ENCODE data around the gene CDK14. TPM values are rescaled to one million over a fixed set of nuclear protein-coding genes. Genes with fewer than 3 reads are reported as not detected.
"Not testable (repeated sequence)": the region's sequence is repeated elsewhere in the genome, so short reads cannot be mapped to it uniquely, and the experiment has no call there.

Gene CDK14
- total RNA-seq, 1 donor from 2014 or later = 79.4 TPM

DNA sequence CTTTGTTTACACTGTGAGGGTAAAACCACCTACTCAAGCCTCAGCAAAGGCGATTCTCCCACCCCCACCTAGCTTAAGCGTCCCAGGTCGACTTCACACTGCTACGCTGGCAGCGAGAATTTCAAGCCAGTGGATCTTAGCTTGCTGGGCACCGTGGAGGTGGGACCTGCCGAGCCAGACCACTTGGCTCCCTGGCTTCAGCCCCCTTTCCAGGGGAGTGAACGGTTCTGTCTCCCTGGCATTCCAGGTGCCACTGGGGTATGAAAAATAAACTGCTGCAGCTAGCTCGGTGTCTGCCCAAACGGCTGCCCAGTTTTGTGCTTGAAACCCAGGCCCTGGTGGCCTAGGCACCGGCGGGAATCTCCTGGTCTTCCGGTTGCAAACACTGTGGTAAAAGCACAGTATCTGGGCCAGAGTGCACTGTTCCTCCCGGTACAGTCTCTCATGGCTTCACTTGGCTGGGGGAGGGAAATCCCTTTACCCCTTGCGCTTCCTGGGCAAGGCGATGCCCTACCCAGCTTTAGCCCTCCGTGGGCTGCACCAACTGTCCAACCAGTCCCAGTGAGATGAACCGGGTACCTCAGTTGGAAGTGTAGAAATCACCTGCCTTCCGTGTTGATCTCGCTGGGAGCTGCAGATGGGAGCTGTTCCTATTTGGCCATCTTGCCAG lies 139.6 kb downstream of the CDK14 start:
- DNase-seq (ENCODE audit: low spot score); ATAC-seq; intact Hi-C loops (cut with DNase I): not testable (repeated sequence)

DNA sequence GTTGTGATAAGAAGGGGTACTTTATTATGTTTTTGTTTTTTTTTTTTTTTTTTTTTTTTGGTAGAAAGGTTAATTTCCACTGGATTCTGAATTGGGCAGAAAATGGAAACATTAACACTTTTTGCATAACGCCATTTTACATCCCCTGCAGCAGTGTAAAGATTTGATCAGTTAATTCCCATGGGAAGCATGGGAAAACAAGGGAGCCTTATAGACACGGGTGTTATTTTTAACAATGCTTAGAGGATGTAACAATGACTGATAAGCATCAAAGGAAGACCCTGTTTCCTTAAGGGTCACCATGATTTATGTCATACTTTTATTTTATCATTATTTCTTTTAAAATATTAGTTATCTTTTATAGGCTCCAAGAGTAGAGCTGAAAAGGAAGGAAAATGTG lies 140.2 kb downstream of the CDK14 start:
- ATAC-seq (no peak), DNase-seq (ENCODE audit: low spot score) (no peak)
- intact Hi-C loops (cut with DNase I) = no loop called here

DNA sequence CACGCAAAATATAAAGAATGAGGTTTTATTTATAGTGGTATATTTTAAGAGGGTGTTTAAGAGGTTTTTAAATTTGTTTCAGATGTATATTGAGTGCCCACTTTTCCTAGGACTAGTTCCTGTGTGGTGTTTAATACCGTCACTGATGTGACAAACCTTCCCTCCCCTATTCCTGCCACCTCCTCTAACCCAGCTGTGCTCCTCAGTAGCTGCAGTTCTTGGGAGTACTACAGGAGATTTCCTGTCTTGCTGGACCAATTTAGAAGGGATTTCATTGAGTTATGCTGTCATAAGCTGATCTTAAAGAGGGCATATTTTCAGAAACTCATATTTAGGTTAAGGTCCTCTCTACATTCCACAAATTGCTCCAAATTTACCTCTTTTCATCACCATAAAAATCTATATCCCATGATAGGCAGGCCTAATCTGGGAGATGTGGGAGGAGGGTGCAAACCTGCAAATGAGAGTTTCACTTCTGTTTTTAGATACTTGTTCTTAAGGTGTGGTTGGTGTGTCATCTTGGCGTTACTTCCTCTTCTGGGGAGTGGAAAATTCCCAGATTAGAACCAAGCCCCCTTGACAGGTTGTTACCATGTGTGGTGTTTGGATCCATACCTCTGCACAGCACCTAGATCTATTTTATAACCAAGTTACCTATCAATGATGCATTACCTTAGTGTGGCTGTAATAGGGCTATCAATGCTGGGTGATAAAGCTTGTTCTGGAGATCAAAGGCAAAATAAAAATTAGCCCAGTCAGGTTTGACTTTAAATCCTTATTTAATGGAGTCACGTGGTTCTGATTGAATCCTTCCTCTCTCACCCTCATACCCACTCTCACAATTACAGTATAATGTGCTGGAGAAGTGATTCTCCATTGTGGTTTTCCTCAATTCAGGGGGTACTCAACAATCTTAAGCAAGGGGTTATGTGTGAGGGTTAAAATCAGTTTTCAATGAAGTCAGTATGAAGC lies 141.1 kb downstream of the CDK14 start:
- ATAC-seq = no peak
- no peak for DNase-seq (ENCODE audit: low spot score)
- intact Hi-C loops (cut with DNase I) = no loop called here

DNA sequence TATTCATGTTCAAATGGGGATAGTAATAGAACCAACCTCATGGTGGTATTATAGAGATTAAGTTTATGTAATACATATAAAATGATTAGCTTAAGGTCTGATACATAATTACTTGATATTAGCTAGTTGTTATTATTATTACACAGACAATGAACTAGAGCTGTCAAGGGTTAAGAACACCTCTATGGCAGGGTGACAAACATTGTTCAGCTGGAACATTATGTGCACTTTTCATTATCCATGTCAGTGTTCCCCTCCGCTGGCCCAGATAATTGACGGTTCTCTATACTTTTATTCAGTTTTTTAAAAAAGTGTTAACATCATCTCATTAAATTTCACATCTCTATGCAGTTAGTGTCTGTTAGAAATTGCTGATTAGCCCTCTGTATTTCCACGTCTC lies 142.1 kb downstream of the CDK14 start:
- ATAC-seq = no peak
- DNase-seq (ENCODE audit: low spot score) = no peak
- intact Hi-C loops (cut with DNase I) = no loop called here

DNA sequence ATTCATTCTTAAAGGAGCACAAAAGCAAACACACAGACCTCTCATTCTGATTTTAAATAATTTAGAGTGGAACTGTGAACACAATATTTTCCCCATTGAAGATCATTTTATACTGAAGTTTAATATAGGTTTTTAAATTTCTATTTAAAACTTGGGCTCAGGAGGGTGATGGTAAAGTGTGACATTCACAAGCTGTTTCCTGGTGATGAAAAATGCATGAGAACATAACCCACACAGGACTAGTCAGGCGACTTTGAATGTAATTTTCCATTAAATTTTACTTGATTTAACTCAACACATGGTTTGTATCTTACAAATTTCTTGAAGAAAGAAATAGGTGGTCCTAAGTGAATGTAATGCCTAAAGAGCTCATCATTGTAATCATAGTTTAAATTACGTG lies 143.6 kb downstream of the CDK14 start:
- intact Hi-C loops (cut with DNase I) = no loop called here
- ATAC-seq = no peak

DNA sequence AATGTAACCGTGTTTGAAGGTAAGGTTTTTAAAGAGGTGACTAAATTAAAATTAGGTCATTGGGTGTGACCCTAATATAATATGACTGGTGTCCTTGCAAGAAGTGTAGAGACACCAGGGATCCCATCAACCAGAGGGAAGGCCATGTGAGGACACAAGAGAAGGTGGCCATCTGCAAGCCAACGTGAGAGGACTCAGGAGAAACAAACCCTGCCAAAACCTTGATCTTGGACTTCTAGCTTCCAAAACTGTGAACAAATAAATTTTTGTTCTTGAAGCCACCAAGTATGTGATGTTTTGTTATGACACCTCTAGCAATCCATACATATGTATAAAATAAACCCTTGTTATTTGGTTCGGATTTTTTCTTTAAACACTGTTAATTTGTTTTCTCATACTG lies 144.3 kb downstream of the CDK14 start:
- ATAC-seq (no peak), DNase-seq (ENCODE audit: low spot score) (no peak)
- intact Hi-C loops (cut with DNase I) = no loop called here

More for the DNA sequence above, 143.6 kb downstream of the CDK14 start:
- no peak for DNase-seq (ENCODE audit: low spot score)

DNA sequence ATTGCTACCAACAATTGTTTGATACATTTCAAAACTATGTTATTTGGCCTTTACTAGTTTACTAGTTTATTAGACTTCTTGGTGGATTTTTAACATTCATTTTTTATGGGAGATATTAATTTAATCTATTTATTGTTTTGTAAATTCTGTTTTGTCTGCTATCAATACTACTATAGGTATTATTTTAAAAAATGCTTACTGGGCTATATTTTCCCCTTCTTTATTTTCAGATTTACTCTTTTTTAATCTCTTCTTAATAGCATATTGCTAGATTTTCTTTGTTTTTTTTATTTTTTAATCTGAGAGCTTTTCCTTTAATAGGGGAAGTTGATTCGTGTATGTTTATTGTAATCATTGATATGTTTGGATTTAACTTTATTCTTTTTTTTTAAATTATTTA lies 147.5 kb downstream of the CDK14 start:
- no peak for DNase-seq (ENCODE audit: low spot score)
- intact Hi-C loops (cut with DNase I) = no loop called here
- no peak for ATAC-seq

DNA sequence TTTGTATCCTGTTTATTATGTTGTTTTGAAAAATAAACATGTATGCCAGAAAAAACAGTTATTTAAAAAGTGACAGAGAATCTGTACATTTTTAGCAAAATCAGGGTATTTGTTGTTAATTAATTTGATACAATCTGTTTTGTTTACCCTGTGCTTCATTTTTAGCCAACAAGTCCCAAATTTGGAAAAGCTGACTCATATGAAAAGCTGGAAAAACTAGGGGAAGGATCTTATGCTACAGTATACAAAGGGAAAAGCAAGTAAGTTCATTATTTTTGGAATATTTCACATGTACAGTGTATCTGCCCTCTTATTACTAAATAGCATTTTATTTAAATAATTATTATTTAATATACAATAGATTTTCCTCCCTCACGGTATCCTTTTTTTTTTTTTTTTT lies 151.4 kb downstream of the CDK14 start:
- no peak for ATAC-seq
- intact Hi-C loops (cut with DNase I) = no loop called here

DNA sequence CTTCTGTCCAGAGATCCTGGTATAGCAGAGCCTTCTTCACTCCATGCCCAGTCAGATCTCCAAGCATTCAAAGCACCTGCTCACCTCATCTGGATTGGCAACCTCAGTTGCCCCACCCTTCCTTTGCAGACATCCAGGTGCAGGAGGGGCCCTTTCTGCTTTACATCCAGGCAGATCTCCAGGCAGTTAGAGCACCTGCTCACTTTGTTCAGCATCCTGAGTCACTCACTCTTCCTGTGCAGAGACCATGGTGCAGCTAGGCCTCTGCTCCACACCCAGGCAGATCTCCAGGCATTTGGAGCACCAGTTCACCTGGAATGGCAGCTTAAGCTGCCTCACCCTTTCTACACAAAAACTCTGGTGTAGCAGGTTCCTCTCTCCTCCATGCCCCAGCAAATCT lies 153.1 kb downstream of the CDK14 start:
- ATAC-seq = no peak
- no peak for DNase-seq (ENCODE audit: low spot score)
- intact Hi-C loops (cut with DNase I) = no loop called here

More for the DNA sequence above, 151.4 kb downstream of the CDK14 start:
- no peak for DNase-seq (ENCODE audit: low spot score)

DNA sequence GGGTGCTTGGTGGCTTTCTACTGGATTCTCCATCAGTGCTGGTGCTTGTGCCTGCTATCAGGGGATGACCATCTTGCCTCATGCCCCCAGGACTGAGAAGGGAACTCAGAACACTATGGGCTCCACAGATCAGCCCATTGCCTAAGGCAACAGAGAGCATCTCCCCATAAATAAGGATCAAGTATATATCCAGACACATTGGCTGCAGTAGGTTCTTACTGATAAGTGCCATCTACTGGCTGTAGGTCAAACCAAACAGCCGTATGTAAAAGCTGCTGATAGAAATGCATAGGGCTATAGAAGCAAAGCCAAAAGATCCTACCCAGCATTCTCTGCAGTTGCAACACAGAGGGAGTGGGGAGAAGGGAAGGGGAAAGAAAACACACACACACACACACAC lies 153.7 kb downstream of the CDK14 start:
- DNase-seq (ENCODE audit: low spot score) (no peak), ATAC-seq (no peak)
- intact Hi-C loops (cut with DNase I) = no loop called here

DNA sequence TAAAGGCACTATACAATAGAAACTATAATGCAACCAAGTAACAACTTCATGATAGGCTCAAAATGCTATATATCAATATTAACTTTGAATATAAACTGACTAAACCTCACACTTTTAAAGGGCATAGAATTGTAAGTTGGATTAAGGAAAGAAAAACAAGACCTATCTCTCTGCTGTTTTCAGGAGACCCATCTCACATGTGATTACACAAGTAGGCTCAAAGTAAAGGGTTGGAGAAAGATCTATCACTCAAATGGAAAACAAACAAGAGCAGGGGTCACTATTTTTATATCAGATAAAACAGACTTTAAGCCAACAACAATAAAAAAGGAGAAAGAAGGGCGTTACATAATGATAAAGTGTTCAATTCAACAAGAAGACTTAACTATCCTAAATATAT lies 155.5 kb downstream of the CDK14 start:
- DNase-seq (ENCODE audit: low spot score) = no peak
- intact Hi-C loops (cut with DNase I) = no loop called here
- no peak for ATAC-seq

DNA sequence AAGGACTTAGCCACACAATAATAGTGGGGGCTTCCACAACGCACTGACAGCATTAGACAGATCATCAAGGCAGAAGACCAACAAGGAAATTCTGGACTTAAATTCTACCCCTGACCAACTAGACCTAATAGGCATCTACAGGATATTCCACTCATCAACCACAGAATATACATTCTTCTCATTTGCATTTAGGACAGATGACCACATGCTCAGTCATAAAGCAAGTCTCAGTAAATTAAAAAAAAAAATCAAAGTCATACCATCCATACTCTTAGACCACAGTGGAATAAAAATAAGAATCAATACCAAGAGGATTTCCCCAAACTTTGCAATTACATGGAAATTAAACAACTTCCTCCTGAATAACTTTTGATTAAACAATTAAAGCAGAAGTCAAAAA lies 155.9 kb downstream of the CDK14 start:
- ATAC-seq (no peak), DNase-seq (ENCODE audit: low spot score) (no peak)
- intact Hi-C loops (cut with DNase I) = no loop called here

DNA sequence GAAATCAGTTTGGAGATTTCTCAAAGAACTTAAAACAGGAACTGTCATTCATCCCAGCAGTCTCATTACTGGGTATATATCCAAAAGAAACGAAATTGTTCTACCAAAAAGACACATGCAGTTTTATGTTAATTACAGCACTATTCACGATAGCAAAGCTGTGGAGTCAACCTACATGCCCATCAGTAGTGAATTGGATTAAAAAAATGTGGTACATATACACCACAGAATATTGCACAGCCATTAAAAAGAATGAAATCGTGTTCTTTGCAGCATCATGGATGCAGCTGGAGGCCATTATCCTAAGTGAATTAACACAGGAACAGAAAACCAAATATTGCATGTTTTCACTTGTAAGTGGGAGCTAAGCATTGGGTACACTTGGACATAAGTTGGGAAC lies 158.9 kb downstream of the CDK14 start:
- ATAC-seq = no peak
- DNase-seq (ENCODE audit: low spot score) = no peak
- intact Hi-C loops (cut with DNase I) = no loop called here

DNA sequence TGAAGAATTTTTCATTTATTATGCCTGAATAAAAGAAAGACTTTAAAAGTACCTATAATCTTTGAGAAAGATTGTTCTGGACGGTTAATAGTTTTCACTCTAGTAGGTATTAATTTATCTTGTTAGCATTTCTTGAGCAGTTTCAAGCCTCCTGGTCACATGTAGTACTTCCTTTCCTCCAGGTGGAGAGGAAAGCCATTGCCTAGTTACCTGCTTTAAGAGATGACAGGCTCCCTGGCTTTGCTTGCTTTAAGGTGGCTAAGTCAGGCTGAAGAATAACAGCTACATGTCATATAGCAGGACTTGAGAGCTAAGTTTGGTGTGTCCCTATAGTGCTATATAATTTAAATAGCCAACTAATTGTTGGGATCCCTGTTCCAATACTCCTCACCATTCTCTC lies 160.2 kb downstream of the CDK14 start:
- intact Hi-C loops (cut with DNase I) = no loop called here
- ATAC-seq (no peak), DNase-seq (ENCODE audit: low spot score) (no peak)

DNA sequence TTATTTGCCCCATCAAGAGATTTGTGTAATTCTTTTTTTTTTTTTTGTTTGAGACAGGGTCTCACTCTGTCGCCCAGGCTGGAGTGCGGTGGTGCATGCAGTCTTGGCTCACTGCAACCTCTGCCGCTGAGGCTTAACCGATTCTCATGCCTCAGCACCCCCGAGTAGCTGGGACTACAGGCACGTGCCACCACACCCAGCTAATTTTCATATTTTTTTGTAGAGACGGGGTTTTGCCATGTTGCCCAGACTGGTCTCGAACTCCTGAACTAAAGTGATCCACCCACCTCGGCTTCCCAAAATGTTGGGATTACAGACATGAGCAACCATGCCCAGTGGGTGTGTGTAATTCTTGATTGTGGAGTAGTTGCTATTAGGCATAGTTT lies 161.4 kb downstream of the CDK14 start:
- intact Hi-C loops (cut with DNase I); ATAC-seq; DNase-seq (ENCODE audit: low spot score): not testable (repeated sequence)

DNA sequence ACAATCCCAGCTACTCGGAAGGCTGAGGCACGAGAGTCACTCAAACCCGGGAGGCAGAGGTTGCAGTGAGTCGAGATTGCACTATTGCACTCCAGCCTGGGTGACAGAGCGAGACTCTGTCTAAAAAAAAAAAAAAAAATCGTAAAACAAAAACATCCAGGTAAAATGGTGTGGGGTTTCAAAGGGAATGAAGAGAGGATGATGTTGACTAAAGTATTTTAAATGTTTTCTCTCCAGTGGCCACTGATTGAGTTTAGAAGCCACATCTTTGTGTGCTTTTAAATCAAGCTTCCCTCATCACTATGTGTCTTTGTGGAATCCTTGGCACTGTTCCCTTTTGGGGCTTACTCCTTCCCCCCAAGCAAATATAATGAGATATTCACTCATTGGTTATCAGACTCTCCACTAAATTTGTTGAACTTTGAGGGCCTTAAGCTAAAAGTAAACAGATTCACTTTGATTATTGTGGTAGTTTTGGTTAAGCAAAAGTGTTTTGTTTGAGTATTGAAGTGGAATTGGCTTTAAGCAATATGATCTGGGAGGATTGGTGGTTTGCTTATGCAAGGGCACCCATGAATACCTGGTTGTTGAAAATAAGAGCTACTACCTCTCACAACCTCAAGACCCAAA lies 162.9 kb downstream of the CDK14 start:
- DNase-seq (ENCODE audit: low spot score) (no peak), ATAC-seq (no peak)
- intact Hi-C loops (cut with DNase I) = no loop called here

DNA sequence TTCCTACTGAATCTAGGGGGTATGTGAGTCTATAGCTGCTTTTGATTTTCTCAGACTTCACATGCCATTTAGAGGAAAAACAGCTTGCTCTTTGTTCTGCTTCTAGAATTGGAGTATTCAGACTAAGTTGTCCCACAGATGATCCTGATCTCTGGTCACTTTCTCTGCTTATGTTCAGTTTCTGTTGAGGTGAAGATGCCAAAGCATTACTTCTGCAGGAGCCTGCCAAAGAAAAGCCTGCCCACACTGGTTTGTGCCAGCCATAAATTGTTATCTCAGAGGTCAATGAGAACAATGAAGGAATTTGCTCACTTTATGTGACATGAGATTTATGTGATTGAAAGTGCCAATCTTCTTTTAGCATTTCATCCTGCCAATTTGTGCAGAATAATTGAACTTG lies 163.6 kb downstream of the CDK14 start:
- intact Hi-C loops (cut with DNase I) = no loop called here
- ATAC-seq = peak; percentile 13
- no peak for DNase-seq (ENCODE audit: low spot score)

DNA sequence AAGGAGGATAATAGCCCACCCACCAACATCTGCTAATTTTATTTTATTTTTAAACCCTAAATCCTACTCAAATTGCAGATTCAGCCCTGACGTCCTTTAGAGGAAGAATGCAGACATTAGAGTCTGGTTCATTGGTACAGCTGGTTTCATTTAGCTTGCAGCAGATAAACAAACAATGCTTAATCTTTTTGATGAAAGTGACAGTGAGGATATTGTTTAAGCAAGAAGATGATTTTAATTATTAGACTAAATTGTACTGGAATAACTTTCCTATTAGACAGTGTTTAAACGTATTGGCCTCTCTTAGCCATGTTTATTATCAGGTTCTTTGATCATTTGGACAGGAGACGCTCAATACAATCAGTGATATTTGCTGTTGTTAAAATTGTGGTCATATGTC lies 164.8 kb downstream of the CDK14 start:
- intact Hi-C loops (cut with DNase I) = no loop called here
- DNase-seq (ENCODE audit: low spot score) (no peak), ATAC-seq (no peak)

DNA sequence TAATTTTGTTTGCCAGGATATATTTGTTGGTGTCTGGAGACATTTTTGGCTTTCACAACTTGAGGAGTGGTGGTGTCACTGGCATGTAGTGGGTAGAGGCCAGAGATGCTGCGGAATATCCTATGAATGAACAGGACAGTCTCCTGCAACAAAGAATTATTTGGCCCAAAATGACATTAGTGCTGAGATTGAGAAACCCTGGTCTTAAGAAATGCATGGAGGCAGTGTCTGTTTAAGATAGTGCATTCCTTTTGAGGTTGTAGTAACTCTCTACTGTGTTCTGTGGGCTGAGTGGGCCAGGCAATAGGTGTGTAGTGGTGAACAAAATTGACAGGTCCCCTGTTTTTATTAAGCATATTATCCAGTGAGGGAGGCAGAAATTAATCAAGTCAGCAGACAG lies 165.5 kb downstream of the CDK14 start:
- no peak for DNase-seq (ENCODE audit: low spot score)
- intact Hi-C loops (cut with DNase I) = no loop called here
- ATAC-seq = no peak

DNA sequence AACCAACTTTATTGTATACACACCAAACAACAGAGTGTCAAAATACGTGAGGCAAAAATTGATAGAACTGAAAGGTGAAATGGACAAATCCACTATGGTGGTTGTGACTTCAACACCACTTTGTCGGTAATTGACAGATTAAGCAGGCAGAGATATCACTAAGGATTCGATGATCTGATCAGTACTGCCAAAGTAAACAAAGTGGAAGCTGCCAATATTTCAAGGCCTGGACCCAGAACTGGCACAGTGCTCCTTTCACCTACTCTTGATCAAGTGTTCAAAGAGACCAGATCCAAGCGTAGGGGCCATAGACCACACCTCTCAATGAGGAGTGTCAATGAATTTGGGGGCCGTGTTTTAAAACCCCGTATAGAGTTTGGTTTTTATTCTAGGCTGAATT lies 167.0 kb downstream of the CDK14 start:
- ATAC-seq = no peak
- no peak for DNase-seq (ENCODE audit: low spot score)
- intact Hi-C loops (cut with DNase I) = no loop called here
